Vagina (tissue), 2 donors: ENCODE measurements around the gene RHOBTB3.

Experiments
- CTCF ChIP-seq, 3 experiments: fragments of 450-650 bp in 2 of 3; fragments of 200-600 bp in 1 of 3; sonication (generic) in 1 of 3; IDR thresholded peaks; one replicate each; pipeline ENCODE4 v1.5.1; 2017 to 2019; ENCODE audit warnings: antibody characterized with exemption in 3 of 3, mild to moderate bottlenecking in 2 of 3, moderate library complexity in 2 of 3
- POLR2AphosphoS5 ChIP-seq, 2 donors: sonication (generic); formaldehyde crosslinking; IDR thresholded peaks; one replicate each; pipeline ENCODE4 v1.9.0; 2017; ENCODE audit warnings: antibody characterized with exemption in 2 of 2, mild to moderate bottlenecking in 2 of 2, low read depth in 1 of 2; ENCODE audit not compliant: insufficient read depth in 1 of 2

GRCh38 chr5:95800553-95800952, 69.4 kb downstream of the RHOBTB3 start:
- TF ChIP-seq POLR2AphosphoS5 (IDR thresholded peaks at IDR 0.05; ENCODE audit: insufficient read depth in 1 of 2, low read depth in 1 of 2) (no peak), CTCF (IDR thresholded peaks at IDR 0.05) (no peak)
